Astrocyte (in vitro differentiated cells and primary cell): Measurements from ENCODE around the gene TIMP2.

Experiments
- CTCF ChIP-seq: IDR thresholded peaks from 2 replicates; pipeline ENCODE4 v1.5.1; 2011; ENCODE audit warnings: low read depth, mild to moderate bottlenecking, inconsistent platforms, low read length, moderate library complexity; ENCODE audit not compliant: insufficient read depth
- EZH2 ChIP-seq: IDR thresholded peaks from 2 replicates; pipeline ENCODE4 v1.6.1; 2012; ENCODE audit warnings: mild to moderate bottlenecking, low read length, inconsistent platforms; ENCODE audit not compliant: insufficient read depth

- no peak for TF ChIP-seq CTCF
- TF ChIP-seq EZH2, result no peak
These were observed 23.4 kb downstream of the TIMP2 start for GRCh38 chr17:78901806-78902205.
